H9 (cell line): ENCODE data around the gene WDR81. TPM values are rescaled to one million over a fixed set of nuclear protein-coding genes. Genes with fewer than 3 reads are reported as not detected.

Experiments used
- DNase-seq: peaks from one replicate; pipeline ENCODE4 v3.0.0-alpha.2; 2017
- H2AFZ ChIP-seq: one replicate; pipeline ENCODE4 v1.6.1; 2013; ENCODE audit warnings: mild to moderate bottlenecking, low read length, control low read depth, moderate library complexity
- H2AK5ac ChIP-seq: 2 replicates; pipeline ENCODE4 v1.6.1; 2013; ENCODE audit warnings: low read length, control low read depth, mixed read lengths; ENCODE audit not compliant: insufficient read length
- H2BK120ac ChIP-seq: one replicate; pipeline ENCODE4 v1.6.1; 2013; ENCODE audit warnings: low read depth, mild to moderate bottlenecking, low read length, control low read depth, inconsistent platforms; ENCODE audit not compliant: poor library complexity, severe bottlenecking
- H2BK12ac ChIP-seq: 2 replicates; pipeline ENCODE4 v1.6.1; 2013; ENCODE audit warnings: low read length, control low read depth, mixed read lengths, low read depth; ENCODE audit not compliant: insufficient read length
- H2BK15ac ChIP-seq: 2 replicates; pipeline ENCODE4 v1.6.1; 2013; ENCODE audit warnings: low read depth, low read length, control low read depth
- H2BK20ac ChIP-seq: one replicate; pipeline ENCODE4 v1.6.1; 2013; ENCODE audit warnings: low read depth, mild to moderate bottlenecking, low read length, control low read depth, inconsistent platforms; ENCODE audit not compliant: poor library complexity, severe bottlenecking
- H2BK5ac ChIP-seq: 2 replicates; pipeline ENCODE4 v1.6.1; 2013; ENCODE audit warnings: low read length, control low read depth, mixed read lengths; ENCODE audit not compliant: insufficient read length
- H3K14ac ChIP-seq: 2 replicates; pipeline ENCODE4 v1.6.1; 2013; ENCODE audit warnings: low read length, control low read depth; ENCODE audit not compliant: insufficient read depth
- H3K18ac ChIP-seq: 2 replicates; pipeline ENCODE4 v1.6.1; 2013; ENCODE audit warnings: low read depth, mild to moderate bottlenecking, mixed read lengths, low read length, control low read depth; ENCODE audit not compliant: insufficient read length
- H3K23ac ChIP-seq: 2 replicates; pipeline ENCODE4 v1.6.1; 2013; ENCODE audit warnings: low read length, control low read depth, mixed read lengths, low read depth; ENCODE audit not compliant: insufficient read length
- H3K23me2 ChIP-seq: 2 replicates; pipeline ENCODE4 v1.6.1; 2013; ENCODE audit warnings: low read depth, mild to moderate bottlenecking, mixed read lengths, low read length, control low read depth; ENCODE audit not compliant: insufficient read length, poor library complexity, severe bottlenecking
- H3K27ac ChIP-seq: 2 replicates; pipeline ENCODE4 v1.5.1; 2013; ENCODE audit warnings: low read length, control low read depth, mixed read lengths, low read depth; ENCODE audit not compliant: insufficient read length
- H3K27me3 ChIP-seq: 2 replicates; pipeline ENCODE4 v1.6.1; 2013; ENCODE audit warnings: low read length, control low read depth, inconsistent platforms; ENCODE audit not compliant: insufficient read depth
- H3K4ac ChIP-seq: 2 replicates; pipeline ENCODE4 v1.6.1; 2013; ENCODE audit warnings: low read depth, mild to moderate bottlenecking, control low read depth, inconsistent platforms, low read length, moderate library complexity
- H3K4me1 ChIP-seq: 2 replicates; pipeline ENCODE4 v1.6.1; 2013; ENCODE audit warnings: low read length, control low read depth, inconsistent platforms; ENCODE audit not compliant: insufficient read depth
- H3K4me2 ChIP-seq: 2 replicates; pipeline ENCODE4 v1.6.1; 2013; ENCODE audit warnings: low read length, control low read depth, mixed read lengths; ENCODE audit not compliant: insufficient read length, insufficient read depth
- H3K56ac ChIP-seq: 2 replicates; pipeline ENCODE4 v1.6.1; 2013; ENCODE audit warnings: low read depth, mild to moderate bottlenecking, mixed read lengths, low read length, control low read depth; ENCODE audit not compliant: insufficient read length
- H3K79me1 ChIP-seq: 2 replicates; pipeline ENCODE4 v1.6.1; 2013; ENCODE audit warnings: low read depth, mild to moderate bottlenecking, moderate library complexity, low read length, control low read depth, inconsistent platforms; ENCODE audit not compliant: insufficient read depth, poor library complexity, severe bottlenecking
- H3K79me2 ChIP-seq: 2 replicates; pipeline ENCODE4 v1.6.1; 2013; ENCODE audit warnings: low read length, control low read depth, inconsistent platforms; ENCODE audit not compliant: insufficient read depth
- H3K9ac ChIP-seq: 2 replicates; pipeline ENCODE4 v1.6.1; 2013; ENCODE audit warnings: low read length, control low read depth, mixed read lengths; ENCODE audit not compliant: insufficient read length; ENCODE audit errors: extremely low read depth
- H3K9me3 ChIP-seq: one replicate; pipeline ENCODE4 v1.6.1; 2013; ENCODE audit warnings: low read depth, low read length, inconsistent platforms; ENCODE audit not compliant: control insufficient read depth
- H3T11ph ChIP-seq: one replicate; pipeline ENCODE4 v1.6.1; 2013; ENCODE audit warnings: mild to moderate bottlenecking, low read length, control low read depth, inconsistent platforms
- H4K20me1 ChIP-seq: one replicate; pipeline ENCODE4 v1.6.1; 2013; ENCODE audit not compliant: control insufficient read depth, insufficient read length, insufficient read depth
- H4K5ac ChIP-seq: 2 replicates; pipeline ENCODE4 v1.6.1; 2013; ENCODE audit warnings: low read depth, mild to moderate bottlenecking, mixed read lengths, low read length, control low read depth; ENCODE audit not compliant: insufficient read length
- H4K8ac ChIP-seq: replicated peaks from 2 replicates; pipeline ENCODE4 v1.6.1; 2013; ENCODE audit warnings: low read length, control low read depth, mixed read lengths, low read depth; ENCODE audit not compliant: insufficient read length
- H4K91ac ChIP-seq: 2 replicates; pipeline ENCODE4 v1.6.1; 2013; ENCODE audit warnings: low read depth, mild to moderate bottlenecking, moderate library complexity, mixed read lengths, low read length, control low read depth; ENCODE audit not compliant: insufficient read length
- H3K27ac Mint-ChIP-seq, 3 experiments: 2 replicates in 2 of 3; 3 replicates in 1 of 3; pipeline ENCODE4 v1.8.0; 2020 to 2021; ENCODE audit warnings: mixed read lengths in 3 of 3, mild to moderate bottlenecking in 1 of 3, moderate library complexity in 1 of 3
- H3K27me3 Mint-ChIP-seq: 2 replicates; pipeline ENCODE4 v1.8.0; 2021; ENCODE audit warnings: low read depth, mild to moderate bottlenecking, moderate library complexity, mixed read lengths
- H3K36me3 Mint-ChIP-seq, 3 experiments: 2 replicates in 2 of 3; 3 replicates in 1 of 3; pipeline ENCODE4 v1.8.0; 2020 to 2021; ENCODE audit warnings: low read depth in 3 of 3, mixed read lengths in 3 of 3; ENCODE audit not compliant: insufficient read depth in 1 of 3
- H3K4me1 Mint-ChIP-seq, 2 experiments: 2 replicates each; pipeline ENCODE4 v1.8.0; 2020; ENCODE audit warnings: mixed read lengths in 2 of 2
- H3K4me3 Mint-ChIP-seq, 2 experiments: 2 replicates in 1 of 2; 3 replicates in 1 of 2; pipeline ENCODE4 v1.8.0; 2020 to 2021; ENCODE audit warnings: mild to moderate bottlenecking in 2 of 2, mixed read lengths in 2 of 2, moderate library complexity in 1 of 2
- H3K9me3 Mint-ChIP-seq, 2 experiments: 2 replicates in 1 of 2; 3 replicates in 1 of 2; pipeline ENCODE4 v1.8.0; 2020; ENCODE audit warnings: mild to moderate bottlenecking in 2 of 2, mixed read lengths in 2 of 2, moderate library complexity in 1 of 2
- WGBS: extraction: QIAGEN DNeasy Blood & Tissue Kit; methylation state at CpG from one replicate; pipeline ENCODE4 v1.1.7; 2013; ENCODE audit warnings: missing lambda C conversion rate, low lambda C conversion rate, mixed read lengths; ENCODE audit not compliant: insufficient read length; ENCODE audit errors: extremely low coverage; 5-methylcytosine and 5-hydroxymethylcytosine counted together
- total RNA-seq: library from RNA; stranded (reverse); gene quantifications from 2 replicates; pipeline ENCODE4 v1.2.1, GENCODE V29; 2021
- TF ChIP-seq, protein P1 (sequence below): fragments of 200-600 bp; sonication (generic); conservative IDR thresholded peaks from 3 replicates; pipeline ENCODE4 v1.8.0; 2021; ENCODE audit warnings: antibody characterized with exemption, mild to moderate bottlenecking

WDR81 gene
- total RNA-seq, 1 experiment from 2014 or later = 20.2 TPM

DNA sequence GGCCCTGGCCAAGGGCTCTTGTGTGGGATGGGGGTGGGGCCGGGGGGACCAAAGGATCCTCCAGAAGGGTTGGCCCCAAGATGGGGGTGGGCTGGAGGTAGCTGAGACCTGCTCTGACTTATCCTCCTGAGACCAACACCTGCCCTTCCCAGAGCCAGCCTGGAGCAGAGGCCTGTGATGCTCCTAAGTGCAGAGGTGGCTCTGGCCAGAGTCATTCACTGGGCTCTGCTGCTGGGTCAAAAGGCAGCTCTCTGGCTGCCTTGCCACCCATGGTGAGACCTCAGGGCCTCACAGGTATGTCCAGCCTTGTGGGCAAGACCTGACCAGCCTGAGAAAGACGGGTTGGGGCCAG is 18.6 kb downstream of the WDR81 start:
- H3K9me3 Mint-ChIP-seq = peaks cover 0 to 19% of the 10 kb centered on the region in 2 experiments; a peak in 1 of 5 replicates
- no peaks in the 10 kb centered on the region for H3K4me1 ChIP-seq
- H3K4me1 Mint-ChIP-seq = peaks cover 4 to 6% of the 10 kb centered on the region in 2 experiments; a peak in 3 of 4 replicates
- no peak overlapping the region for H3K27ac Mint-ChIP-seq
- TF ChIP-seq, protein P1, sequence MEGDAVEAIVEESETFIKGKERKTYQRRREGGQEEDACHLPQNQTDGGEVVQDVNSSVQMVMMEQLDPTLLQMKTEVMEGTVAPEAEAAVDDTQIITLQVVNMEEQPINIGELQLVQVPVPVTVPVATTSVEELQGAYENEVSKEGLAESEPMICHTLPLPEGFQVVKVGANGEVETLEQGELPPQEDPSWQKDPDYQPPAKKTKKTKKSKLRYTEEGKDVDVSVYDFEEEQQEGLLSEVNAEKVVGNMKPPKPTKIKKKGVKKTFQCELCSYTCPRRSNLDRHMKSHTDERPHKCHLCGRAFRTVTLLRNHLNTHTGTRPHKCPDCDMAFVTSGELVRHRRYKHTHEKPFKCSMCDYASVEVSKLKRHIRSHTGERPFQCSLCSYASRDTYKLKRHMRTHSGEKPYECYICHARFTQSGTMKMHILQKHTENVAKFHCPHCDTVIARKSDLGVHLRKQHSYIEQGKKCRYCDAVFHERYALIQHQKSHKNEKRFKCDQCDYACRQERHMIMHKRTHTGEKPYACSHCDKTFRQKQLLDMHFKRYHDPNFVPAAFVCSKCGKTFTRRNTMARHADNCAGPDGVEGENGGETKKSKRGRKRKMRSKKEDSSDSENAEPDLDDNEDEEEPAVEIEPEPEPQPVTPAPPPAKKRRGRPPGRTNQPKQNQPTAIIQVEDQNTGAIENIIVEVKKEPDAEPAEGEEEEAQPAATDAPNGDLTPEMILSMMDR = no peak
- peaks cover 1% of the 10 kb centered on the region; the same call in 1 of the 2 replicates for H3K27me3 Mint-ChIP-seq
- H3K4me2 ChIP-seq = no peak overlapping the region
- H4K5ac ChIP-seq = no peak overlapping the region
- H2BK15ac ChIP-seq = no peak overlapping the region
- H3K23me2 ChIP-seq = no peaks in the 10 kb centered on the region
- no CpG with 5 or more reads among the region's 2 CpGs for WGBS
- no peak overlapping the region for H3K4me3 Mint-ChIP-seq
- H3K27me3 ChIP-seq = no peaks in the 10 kb centered on the region
- H3K9ac ChIP-seq = no peak overlapping the region
- H2BK5ac ChIP-seq = no peak overlapping the region
- no peak overlapping the region for H3K4ac ChIP-seq
- no peak for DNase-seq
- H3K79me1 ChIP-seq = no peaks in the 10 kb centered on the region
- no peak overlapping the region for H3K56ac ChIP-seq
- no peak overlapping the region for H3K18ac ChIP-seq
- H2BK20ac ChIP-seq = no peak overlapping the region
- H3K14ac ChIP-seq = no peak overlapping the region
- no peak overlapping the region for H3T11ph ChIP-seq
- no peak overlapping the region for H3K23ac ChIP-seq
- no peak overlapping the region for H3K27ac ChIP-seq
- no peak overlapping the region for H2AFZ ChIP-seq
- H2BK120ac ChIP-seq = no peak overlapping the region
- H4K91ac ChIP-seq = no peak overlapping the region
- H3K79me2 ChIP-seq = no peaks in the 10 kb centered on the region
- no peaks in the 10 kb centered on the region; a peak in 1 of 7 replicates for H3K36me3 Mint-ChIP-seq
- no peak overlapping the region for H2AK5ac ChIP-seq
- no peak overlapping the region for H2BK12ac ChIP-seq
- no peaks in the 10 kb centered on the region for H4K20me1 ChIP-seq
- no peak overlapping the region for H4K8ac ChIP-seq
- no peaks in the 10 kb centered on the region for H3K9me3 ChIP-seq
